H1 (cell line): Measurements from ENCODE around the gene GLB1L3. TPM values are rescaled to one million over a fixed set of nuclear protein-coding genes. Genes with fewer than 3 reads are reported as not detected.
"Not testable (repeated sequence)": the region's sequence is repeated elsewhere in the genome, so short reads cannot be mapped to it uniquely, and the experiment has no call there.

Experiments
- CTCF ChIA-PET: fragments of 300-600 bp; sonication (Branson Sonifier 250); formaldehyde crosslinking; loops from one replicate; lab custom pipeline; 2021; ENCODE audit not compliant: partially characterized antibody; lab: Charles Lee
- POLR2A ChIA-PET: fragments of 300-600 bp; sonication (Branson Sonifier 250); formaldehyde crosslinking; loops from one replicate; lab custom pipeline; 2021; ENCODE audit warnings: inconsistent platforms; ENCODE audit not compliant: partially characterized antibody; lab: Charles Lee
- DNase-seq, 2 experiments: peaks; one replicate each; pipeline versions ENCODE4 v3.0.0 to v3.0.0-alpha.2; 2010 to 2022; ENCODE audit warnings: low spot score in 2 of 2, low read depth in 1 of 2, mixed read lengths in 1 of 2
- FAIRE-seq: peaks from 2 replicates; lab custom pipeline; 2011; peaks lifted over from hg19 to GRCh38; lab: Jason Lieb, UNC
- H2AFZ ChIP-seq: 2 replicates; pipeline ENCODE4 v1.8.1; 2012; ENCODE audit warnings: low read length, inconsistent platforms
- H2AK5ac ChIP-seq: 2 replicates; pipeline ENCODE4 v1.6.1; 2013; ENCODE audit warnings: low read depth, low read length
- H2BK120ac ChIP-seq: replicated peaks from 2 replicates; pipeline ENCODE3; 2013; ENCODE audit warnings: low read depth, low read length, inconsistent platforms
- H2BK12ac ChIP-seq: 2 replicates; pipeline ENCODE4 v1.6.1; 2013; ENCODE audit warnings: low read depth, low read length
- H2BK15ac ChIP-seq: 2 replicates; pipeline ENCODE4 v1.6.1; 2013; ENCODE audit warnings: low read length
- H2BK20ac ChIP-seq: 2 replicates; pipeline ENCODE4 v1.6.1; 2013; ENCODE audit warnings: low read length
- H2BK5ac ChIP-seq: 2 replicates; pipeline ENCODE4 v1.6.1; 2013; ENCODE audit warnings: low read depth, low read length
- H3K14ac ChIP-seq: 2 replicates; pipeline ENCODE4 v1.6.1; 2013; ENCODE audit warnings: inconsistent platforms; ENCODE audit not compliant: insufficient read length
- H3K18ac ChIP-seq: 2 replicates; pipeline ENCODE4 v1.6.1; 2013; ENCODE audit warnings: low read length; ENCODE audit errors: extremely low read depth
- H3K23ac ChIP-seq: 2 replicates; pipeline ENCODE4 v1.6.1; 2013; ENCODE audit warnings: inconsistent platforms; ENCODE audit not compliant: insufficient read length
- H3K23me2 ChIP-seq: 2 replicates; pipeline ENCODE4 v1.6.1; 2013; ENCODE audit warnings: low read depth, low read length
- H3K27ac ChIP-seq: 2 replicates; pipeline ENCODE4 v1.6.1; 2011; ENCODE audit warnings: low read depth, low read length, inconsistent platforms
- H3K27me3 ChIP-seq, 4 experiments: replicated peaks in 1 of 4; 1 replicate in 1 of 4; 2 replicates in 3 of 4; pipeline versions ENCODE4 v1.6.1 to v1.8.1; 2011 to 2013; ENCODE audit warnings: low read length in 3 of 4, mild to moderate bottlenecking in 3 of 4, inconsistent platforms in 2 of 4, mixed read lengths in 2 of 4, moderate library complexity in 1 of 4; ENCODE audit not compliant: control insufficient read depth in 3 of 4, insufficient read depth in 3 of 4; ENCODE audit errors: extremely low read depth in 1 of 4
- H3K36me3 ChIP-seq, 4 experiments: 2 replicates each; pipeline versions ENCODE4 v1.6.1 to v1.8.1; 2011 to 2013; ENCODE audit warnings: mild to moderate bottlenecking in 4 of 4, low read length in 3 of 4, moderate library complexity in 2 of 4, control low read depth in 1 of 4, inconsistent platforms in 1 of 4; ENCODE audit not compliant: insufficient read depth in 4 of 4, control insufficient read depth in 2 of 4
- H3K4ac ChIP-seq: replicated peaks from 2 replicates; pipeline ENCODE3; 2013; ENCODE audit warnings: low read length, low read depth, mixed read lengths, inconsistent platforms; ENCODE audit not compliant: insufficient read length
- H3K4me1 ChIP-seq, 4 experiments: replicated peaks in 1 of 4; 1 replicate in 1 of 4; 2 replicates in 3 of 4; pipeline versions ENCODE4 v1.6.1 to v1.8.1; 2011 to 2013; ENCODE audit warnings: low read length in 3 of 4, inconsistent platforms in 2 of 4, mixed read lengths in 1 of 4; ENCODE audit not compliant: insufficient read depth in 4 of 4, control insufficient read depth in 3 of 4
- H3K4me2 ChIP-seq, 2 experiments: 2 replicates each; pipeline versions ENCODE4 v1.6.1 to v1.8.1; 2011 to 2013; ENCODE audit warnings: low read depth in 2 of 2, low read length in 2 of 2, control low read depth in 1 of 2, inconsistent platforms in 1 of 2, mild to moderate bottlenecking in 1 of 2; ENCODE audit not compliant: insufficient read depth in 1 of 2
- H3K4me3 ChIP-seq, 4 experiments: fragments of 200-600, 300-600 bp in 1 of 4; sonication (generic), shearing (Covaris generic), sonication (Bioruptor Twin) in 1 of 4; 2 replicates each; pipeline versions ENCODE4 v1.5.1 to v1.8.1; 2011 to 2016; ENCODE audit warnings: low read length in 4 of 4, low read depth in 3 of 4, control low read depth in 2 of 4, inconsistent platforms in 2 of 4, mild to moderate bottlenecking in 2 of 4, mixed read lengths in 1 of 4, moderate library complexity in 1 of 4; ENCODE audit not compliant: insufficient read depth in 2 of 4; ENCODE audit errors: extremely low read depth in 1 of 4
- H3K56ac ChIP-seq: replicated peaks from 2 replicates; pipeline ENCODE3; 2013; ENCODE audit warnings: low read depth, mild to moderate bottlenecking, mixed read lengths, low read length, inconsistent platforms; ENCODE audit not compliant: insufficient read length
- H3K79me1 ChIP-seq: 2 replicates; pipeline ENCODE4 v1.6.1; 2013; ENCODE audit warnings: low read depth, low read length, control low read depth
- H3K79me2 ChIP-seq, 2 experiments: 2 replicates each; pipeline versions ENCODE4 v1.6.1 to v1.8.1; 2012 to 2013; ENCODE audit warnings: low read length in 2 of 2, mild to moderate bottlenecking in 2 of 2, inconsistent platforms in 1 of 2; ENCODE audit not compliant: insufficient read depth in 2 of 2, control insufficient read depth in 1 of 2
- H3K9ac ChIP-seq, 4 experiments: replicated peaks in 1 of 4; 1 replicate in 1 of 4; 2 replicates in 3 of 4; pipeline versions ENCODE4 v1.6.1 to v1.8.1; 2011 to 2013; ENCODE audit warnings: low read depth in 3 of 4, low read length in 3 of 4, control low read depth in 2 of 4, mild to moderate bottlenecking in 2 of 4, moderate library complexity in 2 of 4, inconsistent platforms in 1 of 4; ENCODE audit errors: extremely low read depth in 1 of 4
- H3K9me3 ChIP-seq, 2 experiments: 2 replicates each; pipeline versions ENCODE4 v1.6.1 to v1.8.1; 2012 to 2013; ENCODE audit warnings: mild to moderate bottlenecking in 2 of 2, moderate library complexity in 2 of 2, control low read depth in 1 of 2, inconsistent platforms in 1 of 2, low read depth in 1 of 2, low read length in 1 of 2, mixed read lengths in 1 of 2; ENCODE audit not compliant: insufficient read depth in 2 of 2
- H4K20me1 ChIP-seq, 2 experiments: replicated peaks in 1 of 2; 2 replicates each; pipeline versions ENCODE3 to v1.8.1; 2011 to 2013; ENCODE audit warnings: inconsistent platforms in 2 of 2, low read length in 2 of 2, mild to moderate bottlenecking in 1 of 2; ENCODE audit not compliant: insufficient read depth in 2 of 2, control insufficient read depth in 1 of 2
- H4K5ac ChIP-seq: 2 replicates; pipeline ENCODE4 v1.6.1; 2013; ENCODE audit warnings: low read length, low read depth, mixed read lengths, inconsistent platforms; ENCODE audit not compliant: insufficient read length
- H4K8ac ChIP-seq: 2 replicates; pipeline ENCODE4 v1.8.0; 2013; ENCODE audit warnings: mild to moderate bottlenecking, moderate library complexity, low read length, inconsistent platforms; ENCODE audit not compliant: insufficient read depth; ENCODE audit errors: extremely low read depth
- H4K91ac ChIP-seq: replicated peaks from 2 replicates; pipeline ENCODE3; 2013; ENCODE audit warnings: low read length, mixed read lengths, inconsistent platforms; ENCODE audit not compliant: insufficient read length
- RNF2 ChIP-seq: fragments of 200-900, 300-1000 bp; sonication (generic); IDR thresholded peaks from 2 replicates; pipeline ENCODE4 v1.7.1; 2016; ENCODE audit warnings: borderline replicate concordance, low read depth, mild to moderate bottlenecking, antibody characterized with exemption, low read length; ENCODE audit not compliant: poor library complexity, severe bottlenecking; ENCODE audit errors: missing control alignments
- WGBS, 2 experiments: shearing (Covaris generic) in 1 of 2; methylation state at CpG; one replicate each; pipeline versions ENCODE4 v1.1.6 to v1.1.7; 2013 to 2015; ENCODE audit warnings: low lambda C conversion rate in 2 of 2, mixed read lengths in 2 of 2, inconsistent platforms in 1 of 2, low coverage in 1 of 2, missing lambda C conversion rate in 1 of 2; ENCODE audit not compliant: insufficient replicate concordance in 2 of 2, insufficient coverage in 1 of 2, insufficient read length in 1 of 2; ENCODE audit errors: extremely low coverage in 1 of 2, missing lambda C conversion rate in 1 of 2; 5-methylcytosine and 5-hydroxymethylcytosine counted together
- polyA plus RNA-seq, 7 experiments: library from polyadenylated mRNA; depleted of rRNA in 3 of 7; stranded (reverse) in 5 of 7; unstranded in 2 of 7; fragments of >200 nt in 5 of 7; fragments of 200-250 nt in 2 of 7; gene quantifications; 1 replicate in 5 of 7; 2 replicates in 1 of 7; 4 replicates in 1 of 7; pipeline versions ENCODE4 v1.2.1 to v1.2.3, GENCODE V29; 2011 to 2013; ENCODE audit warnings: missing spikeins in 2 of 7, mixed read lengths in 2 of 7
- total RNA-seq: library from RNA; stranded (reverse); fragmentation: NEBNext Ultra II Directional; extraction: Animal tissue kit (Norgen Biotek cat#: 25700); gene quantifications from 2 replicates; pipeline ENCODE4 v1.2.1, GENCODE V29; 2021

Gene GLB1L3
- total and polyA plus RNA-seq, 2 of the 8 experiments (the other 6 are each of a cell fraction or from before 2014, with no cell fraction given), result 14.9 to 33.2 TPM

- TF ChIP-seq RNF2, result no peak
Observed at GRCh38 chr11:134283461-134284230, 7.5 kb downstream of the GLB1L3 start (continued).

DNA sequence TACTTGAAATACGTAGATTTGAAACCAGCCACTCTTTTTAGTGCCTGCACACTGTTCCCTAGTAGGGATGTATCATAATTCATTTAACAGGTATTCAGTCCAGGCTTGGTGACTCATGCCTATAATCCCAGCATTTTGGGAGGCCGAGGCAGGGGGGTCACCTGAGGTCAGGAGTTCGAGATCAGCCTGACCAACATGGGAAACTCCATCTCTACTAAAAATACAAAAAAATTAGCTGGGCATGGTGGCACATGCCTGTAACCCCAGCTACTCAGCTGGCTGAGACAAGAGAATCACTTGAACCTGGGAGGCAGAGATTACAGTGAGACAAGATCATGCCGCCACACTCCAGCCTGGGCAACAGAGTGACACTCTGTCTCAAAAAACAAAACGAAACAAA, 8.2 kb downstream of the GLB1L3 start:
- H4K91ac ChIP-seq, H2BK15ac ChIP-seq, H2AK5ac ChIP-seq, H3K18ac ChIP-seq, H3K27me3 ChIP-seq, H3K4ac ChIP-seq, H3K4me3 ChIP-seq, H2BK12ac ChIP-seq, H2BK5ac ChIP-seq, CTCF ChIA-PET, H3K79me1 ChIP-seq, H3K9me3 ChIP-seq, H3K4me2 ChIP-seq, H3K23ac ChIP-seq, H3K14ac ChIP-seq, H3K27ac ChIP-seq, H2BK20ac ChIP-seq, H3K79me2 ChIP-seq, DNase-seq, H3K56ac ChIP-seq, H2AFZ ChIP-seq, H4K20me1 ChIP-seq, H3K9ac ChIP-seq, H4K5ac ChIP-seq, H3K4me1 ChIP-seq, H4K8ac ChIP-seq, H2BK120ac ChIP-seq, H3K23me2 ChIP-seq, FAIRE-seq: not testable (repeated sequence)
- POLR2A ChIA-PET, result interaction anchor here (6.0 kb wide), 1 partner anchor 7 kb away, joined by 42 read pairs; the partner anchor contains the start of gene GLB1L3
- peaks cover 0 to 17% (median 9%) of the 10 kb centered on the region in 4 experiments; a peak in 6 of 8 replicates for H3K36me3 ChIP-seq
- 90% methylated on average over 5 of the region's 5 CpGs; no CpG with 5 or more reads in 1 of the 2 experiments for WGBS, 2 experiments
